Inflammatory macrophage treated with lipopolysaccharide for 1 hour (primary cell): ENCODE data around the gene LMO7.
A peak's percentile ranks its signal among the peaks of the same experiment; 100 is the strongest.
"Not testable (repeated sequence)": the region's sequence is repeated elsewhere in the genome, so short reads cannot be mapped to it uniquely, and the experiment has no call there.

ENCODE experiments used
- DNase-seq, 2 donors: peaks; one replicate each; pipeline ENCODE4 v3.0.0-alpha.2; 2020 to 2022

The LMO7 gene

DNA sequence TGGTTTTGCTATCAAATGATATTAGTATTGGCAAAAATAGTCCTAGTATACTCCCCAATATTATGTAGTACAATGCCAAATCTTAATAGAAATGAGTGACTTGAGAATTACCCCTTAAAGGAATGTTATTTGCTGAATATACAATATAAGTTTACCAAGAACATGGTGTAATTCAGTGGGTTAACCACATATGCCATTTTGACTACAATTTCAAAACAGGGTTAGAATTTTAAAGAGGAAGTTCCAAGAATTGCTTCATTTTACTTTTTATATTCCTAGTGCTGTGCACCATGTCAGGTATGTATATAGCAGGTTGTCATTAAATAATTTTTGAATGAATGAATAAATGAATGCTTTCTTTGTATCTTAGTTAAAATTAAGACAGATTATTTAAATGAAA lies 66.3 kb downstream of the LMO7 start:
- DNase-seq = peak; percentile 46 to 59

DNA sequence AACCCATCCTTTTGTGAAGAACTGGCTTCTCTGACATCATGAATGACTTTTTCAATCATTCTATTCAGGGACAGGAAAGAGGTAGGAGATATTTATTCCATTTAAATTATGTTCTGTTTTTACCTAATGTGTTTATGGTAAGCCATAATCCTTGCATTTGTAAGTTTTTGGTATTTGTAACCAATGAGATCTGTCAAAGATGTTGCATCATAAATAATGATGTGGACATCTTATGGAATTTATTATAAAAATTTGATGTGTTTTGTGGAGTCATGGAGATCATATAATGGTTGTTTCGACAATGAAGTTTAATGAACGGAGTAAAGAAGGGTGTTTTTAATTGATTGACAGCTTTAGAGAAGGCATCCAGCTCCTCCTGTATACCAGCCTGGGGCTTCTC lies 67.6 kb downstream of the LMO7 start:
- no peak for DNase-seq

DNA sequence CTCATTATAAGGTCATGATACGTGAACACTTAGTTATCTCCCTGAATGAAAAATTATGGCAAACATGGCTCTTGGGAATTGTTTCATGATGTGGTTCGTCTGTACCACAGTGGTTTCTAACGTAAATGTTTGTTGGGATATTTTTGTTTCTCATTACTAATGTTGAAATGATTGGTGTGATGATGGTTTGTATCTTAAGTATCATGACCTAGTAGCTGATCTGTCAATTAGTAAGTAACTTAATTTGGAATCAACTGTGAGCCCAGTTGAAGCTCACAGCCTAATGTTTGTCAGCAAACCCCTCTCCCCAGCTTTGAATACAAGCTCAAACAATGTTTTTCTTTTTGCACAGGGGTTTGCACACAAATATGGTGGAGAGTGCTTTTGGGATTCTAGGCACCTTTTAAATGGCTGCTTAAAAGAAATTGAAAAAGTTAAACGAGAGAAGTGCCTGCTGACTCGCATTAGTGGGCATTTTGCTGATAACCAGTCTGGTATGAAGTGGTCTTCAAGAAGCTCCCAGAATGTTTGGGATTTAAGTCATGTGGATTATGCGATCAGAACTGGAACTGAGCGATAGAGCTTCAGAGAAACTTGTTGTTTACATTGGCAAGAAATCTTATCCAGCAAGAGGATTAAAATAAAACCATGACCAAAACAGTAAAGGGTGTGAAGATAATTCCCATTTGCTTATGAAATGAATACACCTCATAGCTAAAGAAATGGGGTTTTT lies 68.2 kb downstream of the LMO7 start:
- DNase-seq = no peak

- DNase-seq = no peak
Observed at GRCh38 chr13:75704927-75705288, 68.8 kb downstream of the LMO7 start.

DNA sequence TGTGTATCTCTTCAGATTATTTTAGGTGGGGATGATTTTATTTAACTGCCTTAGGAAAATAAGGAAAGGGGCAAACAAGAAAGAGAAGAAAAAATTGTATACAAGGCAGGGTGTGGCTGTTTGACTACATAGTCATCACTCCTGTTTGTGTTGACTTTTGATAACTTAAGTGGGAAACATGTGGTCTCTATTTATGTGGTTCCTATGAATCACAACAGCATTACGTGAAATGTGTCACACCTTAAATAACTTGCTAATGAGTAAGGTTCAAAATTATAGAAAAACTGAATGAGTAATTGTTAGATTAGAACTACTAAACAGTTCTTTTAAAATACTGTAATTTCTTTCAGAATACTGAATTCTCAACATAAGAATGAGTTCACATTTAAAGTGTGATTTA lies 69.3 kb downstream of the LMO7 start:
- no peak for DNase-seq

GRCh38 chr13:75705908-75706307 lies 69.8 kb downstream of the LMO7 start:
- DNase-seq = no peak

GRCh38 chr13:75713852-75714251 lies 77.7 kb downstream of the LMO7 start:
- no peak for DNase-seq

GRCh38 chr13:75715601-75716523 lies 79.7 kb downstream of the LMO7 start:
- DNase-seq = no peak

DNA sequence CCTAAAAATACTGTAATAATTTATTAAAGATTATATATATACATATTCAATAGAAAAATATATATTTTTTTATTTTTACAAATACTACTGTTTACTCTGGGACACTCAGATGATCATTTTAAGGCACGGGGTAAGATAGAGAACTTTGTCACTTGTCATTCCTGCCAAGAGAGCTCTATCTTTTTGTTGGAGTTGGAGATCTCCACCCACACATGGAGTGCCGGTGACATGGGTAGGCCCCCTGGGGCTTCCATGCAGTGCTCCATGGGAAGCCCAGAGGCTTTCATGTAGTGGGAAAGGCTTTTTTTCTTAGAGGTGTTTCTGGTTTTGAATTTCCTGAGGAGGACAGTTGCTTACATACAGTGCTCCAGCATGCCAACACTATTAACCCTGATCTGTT lies 81.4 kb downstream of the LMO7 start:
- no peak for DNase-seq

DNA sequence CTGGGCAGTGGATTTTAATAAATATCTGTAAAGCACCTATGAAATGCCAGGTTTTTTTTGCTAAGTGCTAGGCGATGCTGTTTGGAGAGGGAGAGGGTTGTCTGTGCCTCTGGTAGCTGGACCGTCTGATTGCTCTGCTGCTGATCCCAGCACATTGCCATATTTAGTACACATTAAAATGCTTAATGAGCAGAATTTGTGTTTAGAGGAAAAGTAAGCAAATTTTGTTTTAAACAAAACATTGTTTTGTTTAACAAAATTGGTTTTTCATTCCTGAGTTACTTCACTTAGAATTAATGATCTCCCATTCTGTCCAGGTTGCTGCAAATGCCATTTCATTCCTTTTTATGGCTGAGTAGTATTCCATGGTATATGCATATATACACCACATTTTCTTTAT lies 85.2 kb downstream of the LMO7 start:
- no peak for DNase-seq

DNA sequence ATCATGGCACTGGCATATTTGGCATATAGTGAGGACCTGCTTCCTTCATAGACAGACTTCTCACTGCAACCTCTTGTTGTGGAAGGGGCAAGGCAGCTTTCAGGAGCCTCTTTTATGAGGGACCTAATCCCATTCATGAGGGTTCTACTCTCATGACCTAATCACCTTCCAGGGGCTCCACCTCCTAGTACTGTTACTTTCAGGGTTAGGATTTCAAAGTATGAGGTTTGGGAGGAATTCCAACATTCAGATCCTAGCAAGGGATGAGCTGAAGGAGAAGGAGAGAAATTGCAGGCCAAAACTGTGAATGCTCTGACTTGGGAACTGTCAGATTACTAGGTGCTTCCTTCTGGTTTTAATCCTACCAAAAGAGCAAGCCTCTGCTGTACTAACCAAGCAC lies 87.8 kb downstream of the LMO7 start:
- DNase-seq = no peak

- no peak for DNase-seq
Observed at GRCh38 chr13:75724752-75725517, 88.8 kb downstream of the LMO7 start.

DNA sequence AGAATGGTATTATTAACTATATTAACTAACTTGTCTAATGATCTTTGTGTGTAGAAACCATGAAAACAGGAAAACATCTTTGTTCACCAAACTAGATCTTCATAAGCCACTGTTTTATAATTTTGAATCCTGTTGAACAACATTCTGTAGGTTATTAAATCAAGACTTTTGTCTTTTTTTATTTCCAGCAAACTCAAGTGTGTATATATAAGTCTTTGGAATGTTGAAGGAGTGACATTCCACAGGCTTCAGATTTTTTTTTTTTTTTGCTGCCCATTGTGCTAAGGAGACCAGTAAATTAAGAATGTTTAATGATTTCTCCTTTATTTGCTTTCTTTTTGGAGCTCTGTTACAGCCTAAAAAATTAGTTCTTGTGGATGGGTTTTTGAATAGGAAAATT lies 89.6 kb downstream of the LMO7 start:
- DNase-seq = no peak

DNA sequence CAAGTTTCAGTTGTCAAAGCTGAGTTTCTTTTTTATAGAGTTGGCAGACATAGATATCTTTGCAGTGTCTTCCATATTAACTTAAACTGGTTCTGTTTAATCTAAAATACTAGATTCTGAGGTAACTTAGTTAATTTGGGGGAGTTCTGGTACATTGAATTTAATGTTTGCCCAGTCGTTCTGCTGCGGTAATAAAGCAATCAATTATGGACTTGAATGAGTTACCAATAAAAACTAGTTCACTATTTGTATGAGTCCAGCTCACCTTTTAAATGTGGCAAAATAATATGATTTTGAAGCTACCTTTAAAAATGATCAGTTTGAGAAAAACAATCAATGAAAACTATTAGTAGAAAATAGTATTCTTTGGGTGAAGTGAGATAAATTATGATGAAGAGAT lies 90.2 kb downstream of the LMO7 start:
- no peak for DNase-seq

DNA sequence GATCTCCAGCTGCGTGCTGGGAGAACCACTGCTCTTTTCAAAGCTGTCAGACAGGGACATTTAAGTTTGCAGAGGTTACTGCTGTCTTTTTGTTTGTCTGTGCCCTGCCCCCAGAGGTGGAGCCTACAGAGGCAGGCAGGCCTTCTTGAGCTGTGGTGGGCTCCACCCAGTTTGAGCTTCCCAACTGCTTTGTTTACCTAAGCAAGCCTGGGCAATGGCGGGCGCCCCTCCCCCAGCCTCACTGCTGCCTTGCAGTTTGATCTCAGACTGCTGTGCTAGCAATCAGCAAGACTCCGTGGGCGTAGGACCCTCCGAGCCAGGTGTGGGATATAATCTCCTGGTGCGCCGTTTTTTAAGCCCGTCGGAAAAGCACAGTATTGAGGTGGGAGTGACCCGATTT lies 97.0 kb downstream of the LMO7 start:
- not testable (repeated sequence) for DNase-seq

DNA sequence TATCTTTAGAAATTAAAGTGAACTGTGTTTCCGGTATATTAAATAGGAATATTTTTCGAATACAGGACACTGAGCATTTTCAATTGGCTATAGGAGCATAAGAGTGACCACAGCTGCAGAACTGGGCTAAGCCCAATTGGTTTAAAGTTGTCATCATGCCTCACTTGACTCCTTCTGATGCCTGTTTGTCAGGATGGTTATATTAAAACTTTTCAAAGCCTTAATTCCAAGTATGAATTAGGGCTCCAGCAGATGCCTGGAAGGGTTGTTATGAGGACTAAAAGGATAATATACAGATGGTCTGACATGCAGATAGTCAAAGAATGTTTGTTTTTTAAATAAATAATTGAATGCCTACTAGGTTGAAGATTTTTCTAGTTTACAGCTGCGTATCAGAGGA lies 100.0 kb downstream of the LMO7 start:
- DNase-seq = no peak

DNA sequence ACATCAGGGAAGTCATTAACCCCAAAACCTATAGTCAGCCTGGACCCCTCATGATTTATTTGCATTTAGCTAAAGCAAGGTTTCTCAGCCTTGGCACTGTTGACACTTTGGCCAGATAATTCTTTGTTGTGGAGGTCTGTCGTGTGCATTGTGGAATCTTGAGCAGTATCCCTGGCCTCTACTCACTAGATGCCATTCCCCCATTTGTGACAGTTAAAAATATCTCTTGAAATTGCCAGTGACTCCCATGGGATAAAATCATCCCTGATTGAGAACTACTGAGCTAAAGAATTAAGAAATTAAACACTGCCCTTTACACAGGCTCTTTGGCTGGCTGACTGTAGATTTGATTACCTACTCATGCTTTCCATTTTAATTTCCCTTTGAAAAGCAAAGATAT lies 102.7 kb downstream of the LMO7 start:
- DNase-seq = no peak

DNA sequence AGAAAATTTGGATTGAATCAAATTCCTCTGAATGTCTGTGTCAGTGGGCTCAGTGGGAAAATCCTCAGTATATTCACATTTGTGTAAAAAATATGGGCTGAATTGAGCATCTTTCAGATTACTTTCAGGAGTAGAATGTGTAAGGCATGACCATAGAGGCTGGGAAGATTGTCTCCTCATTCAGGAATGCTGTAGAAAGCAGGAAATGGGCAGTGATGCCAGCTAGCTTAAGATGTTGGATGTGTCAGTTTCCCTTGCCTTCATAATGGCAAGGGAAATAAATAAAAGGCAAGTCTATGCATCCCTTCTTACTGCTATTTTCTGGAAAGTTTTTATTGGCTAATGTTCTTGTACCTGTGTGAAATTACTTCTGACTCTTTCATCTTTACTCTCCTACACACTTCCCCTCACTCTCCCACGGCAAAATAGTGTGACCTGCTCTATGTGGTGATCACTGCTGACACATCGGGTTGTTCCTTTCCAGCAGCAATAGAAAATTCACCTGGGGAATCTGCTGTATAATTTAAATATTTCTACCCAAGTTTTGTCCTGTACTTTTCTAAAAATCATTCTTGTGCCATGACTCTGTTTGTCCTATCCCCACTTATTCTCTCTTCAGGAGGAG lies 103.2 kb downstream of the LMO7 start:
- no peak for DNase-seq

DNA sequence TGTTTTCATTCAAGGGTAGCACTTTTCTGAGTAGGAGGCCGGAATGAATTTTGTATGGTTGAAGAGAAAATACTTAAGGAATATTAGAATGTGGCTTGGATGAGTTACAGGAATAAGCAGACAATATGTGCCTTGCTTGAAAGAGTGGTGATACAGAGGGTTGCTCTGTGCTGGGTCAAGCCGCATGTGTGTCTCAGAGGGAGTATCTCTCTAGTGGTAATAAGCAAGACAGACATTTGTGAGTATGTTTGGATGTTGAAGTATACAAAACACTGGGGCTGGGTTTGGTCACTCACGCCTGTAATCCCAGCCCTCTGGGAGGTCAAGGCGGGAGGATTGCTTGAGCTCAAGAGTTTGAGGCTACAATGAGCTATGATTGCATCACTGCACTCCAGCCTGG lies 103.9 kb downstream of the LMO7 start:
- DNase-seq = no peak

DNA sequence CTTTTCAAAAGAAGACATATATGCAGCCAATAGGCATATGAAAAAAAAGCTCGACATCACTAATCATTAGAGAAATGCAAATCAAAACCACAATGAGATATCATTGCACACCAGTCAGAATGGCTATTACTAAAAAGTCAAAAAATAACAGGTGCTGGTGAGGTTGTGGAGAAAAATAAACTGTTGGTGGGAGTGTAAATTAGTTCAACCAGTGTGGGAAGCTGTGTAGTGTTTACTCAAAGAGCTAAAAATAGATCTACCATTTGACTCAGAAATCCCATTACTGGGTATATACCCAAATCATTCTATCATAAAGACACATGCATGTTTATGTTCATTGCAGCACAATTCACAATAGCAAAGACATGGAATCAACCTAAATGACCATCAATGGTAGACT lies 106.9 kb downstream of the LMO7 start:
- not testable (repeated sequence) for DNase-seq

- no peak for DNase-seq
Observed at GRCh38 chr13:75744127-75744526, 108.0 kb downstream of the LMO7 start.

DNA sequence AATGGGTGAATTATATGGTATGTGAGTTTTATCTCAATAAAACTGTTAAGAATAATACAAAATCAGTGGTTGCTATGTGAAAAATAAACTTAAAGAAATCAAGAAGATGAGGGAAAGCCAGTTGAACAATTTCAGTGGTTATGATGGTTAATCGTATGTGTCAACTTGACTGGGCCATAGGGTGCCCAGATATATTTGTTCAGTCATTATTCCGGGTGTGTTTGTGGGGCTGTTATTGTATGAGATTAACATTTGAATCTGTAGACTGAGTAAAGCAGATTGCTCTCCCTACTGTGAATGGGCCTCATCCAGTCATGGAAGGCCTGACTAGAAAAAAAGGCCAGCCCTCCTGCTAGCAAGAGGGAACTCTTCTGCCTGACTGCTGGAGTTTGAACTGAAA lies 109.3 kb downstream of the LMO7 start:
- DNase-seq = no peak

DNA sequence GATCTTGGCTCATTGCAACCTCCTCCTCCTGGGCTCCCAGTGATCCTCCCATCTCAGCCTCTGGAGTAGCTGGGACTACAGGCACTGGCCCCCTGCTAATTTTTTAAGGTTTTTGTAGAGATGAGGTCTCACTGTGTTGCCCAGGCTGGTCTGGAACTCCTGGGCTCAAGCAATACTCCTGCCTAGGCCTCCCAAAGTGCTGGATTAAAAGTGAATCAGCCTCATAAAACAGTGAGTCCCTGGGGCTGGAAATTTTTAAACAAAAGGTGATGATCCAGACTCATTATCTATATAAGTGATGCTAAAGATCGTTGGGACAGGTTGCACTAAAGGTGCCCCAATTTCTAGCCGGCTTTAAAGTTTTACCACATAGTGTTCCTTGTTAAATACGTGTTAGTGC lies 112.7 kb downstream of the LMO7 start:
- no peak for DNase-seq
